Uterus (tissue), 4 donors: ENCODE measurements around the gene GPR12. TPM values are rescaled to one million over a fixed set of nuclear protein-coding genes. Genes with fewer than 3 reads are reported as not detected.

Source experiments
- DNase-seq, 2 donors: peaks; one replicate each; pipeline ENCODE4 v3.0.0-alpha.2; 2019 to 2020
- H3K27ac ChIP-seq, 2 donors: fragments of 200-600 bp; sonication (generic); 1 replicate in 1 of 2; 2 replicates in 1 of 2; pipeline ENCODE4 v1.5.1; 2016 to 2018
- H3K27me3 ChIP-seq, 2 donors: fragments of 200-600 bp; sonication (generic); one replicate each; pipeline ENCODE4 v1.5.1; 2018 to 2019; ENCODE audit warnings: control low read depth in 1 of 2
- H3K36me3 ChIP-seq, 2 donors: fragments of 200-600 bp; sonication (generic); one replicate each; pipeline ENCODE4 v1.5.1; 2019; ENCODE audit warnings: control low read depth in 1 of 2
- H3K4me1 ChIP-seq, 2 donors: fragments of 200-600 bp; sonication (generic); one replicate each; pipeline ENCODE4 v1.5.1; 2018 to 2019; ENCODE audit warnings: control low read depth in 1 of 2
- H3K4me3 ChIP-seq, 2 donors: fragments of 200-600 bp; sonication (generic); 1 replicate in 1 of 2; 2 replicates in 1 of 2; pipeline ENCODE4 v1.5.1; 2018 to 2019; ENCODE audit warnings: mild to moderate bottlenecking in 1 of 2
- H3K9me3 ChIP-seq, 2 donors: fragments of 200-600 bp; sonication (generic); one replicate each; pipeline ENCODE4 v1.5.1; 2019; ENCODE audit warnings: control low read depth in 1 of 2
- POLR2A ChIP-seq, 2 donors: fragments of 450-650 bp; IDR thresholded peaks; one replicate each; pipeline ENCODE4 v1.6.1; 2016; ENCODE audit warnings: antibody characterized with exemption in 2 of 2, mild to moderate bottlenecking in 1 of 2, moderate library complexity in 1 of 2
- intact Hi-C: fragments of 100-400 bp; cut with DNase I; formaldehyde crosslinking; loops from one replicate; pipeline ENCODE4 v1.15.1; 2023; ENCODE audit warnings: low total_unique reads
- total RNA-seq, 4 donors: library from RNA; depleted of rRNA in 3 of 4; stranded (reverse); fragments of >200 nt in 3 of 4; gene quantifications; one replicate each; pipeline versions ENCODE4 v1.1.0 to v1.2.4, GENCODE V29; 2014 to 2023
- TF ChIP-seq, protein P1 (sequence below), 4 experiments: fragments of 200-600 bp in 2 of 4; fragments of 450-650 bp in 2 of 4; sonication (generic) in 2 of 4; IDR thresholded peaks; one replicate each; pipeline ENCODE4 v1.5.1; 2016 to 2019; ENCODE audit warnings: antibody characterized with exemption in 4 of 4, mild to moderate bottlenecking in 2 of 4, moderate library complexity in 1 of 4
- donor health status: DM: yes; HTN: yes; CAD: no.

GPR12 gene
- total RNA-seq, 4 donors from 2014 or later = not detected

DNA sequence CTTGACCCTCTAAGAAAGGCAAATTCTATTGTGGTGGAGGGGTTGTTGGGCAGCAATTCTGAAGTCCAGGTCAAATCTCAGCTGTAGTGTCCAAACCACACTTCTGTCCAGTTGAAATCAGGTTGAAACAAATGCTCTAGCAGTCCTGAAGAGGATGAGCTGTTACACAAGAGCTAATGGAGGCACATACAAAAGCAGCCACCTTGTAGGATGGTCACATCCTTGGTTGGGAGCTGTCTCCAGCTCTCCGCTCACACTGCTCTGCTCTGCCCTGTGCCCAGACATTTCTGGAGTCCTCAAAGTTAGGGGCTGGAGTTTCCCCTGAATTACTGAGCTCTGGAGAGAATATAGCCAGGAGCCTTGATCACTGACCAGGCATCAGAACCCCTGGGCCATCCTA lies 47.2 kb downstream of the GPR12 start:
- Histone ChIP-seq H3K9me3 (no peaks in the 10 kb centered on the region), H3K4me3 (no peak overlapping the region), H3K27ac (no peak overlapping the region), H3K27me3 (no peaks in the 10 kb centered on the region), H3K36me3 (no peaks in the 10 kb centered on the region), H3K4me1 (no peaks in the 10 kb centered on the region)
- intact Hi-C loops = no loop called here
- no peak for DNase-seq
- no peak for TF ChIP-seq POLR2A (IDR thresholded peaks at IDR 0.05)
- TF ChIP-seq, protein P1, sequence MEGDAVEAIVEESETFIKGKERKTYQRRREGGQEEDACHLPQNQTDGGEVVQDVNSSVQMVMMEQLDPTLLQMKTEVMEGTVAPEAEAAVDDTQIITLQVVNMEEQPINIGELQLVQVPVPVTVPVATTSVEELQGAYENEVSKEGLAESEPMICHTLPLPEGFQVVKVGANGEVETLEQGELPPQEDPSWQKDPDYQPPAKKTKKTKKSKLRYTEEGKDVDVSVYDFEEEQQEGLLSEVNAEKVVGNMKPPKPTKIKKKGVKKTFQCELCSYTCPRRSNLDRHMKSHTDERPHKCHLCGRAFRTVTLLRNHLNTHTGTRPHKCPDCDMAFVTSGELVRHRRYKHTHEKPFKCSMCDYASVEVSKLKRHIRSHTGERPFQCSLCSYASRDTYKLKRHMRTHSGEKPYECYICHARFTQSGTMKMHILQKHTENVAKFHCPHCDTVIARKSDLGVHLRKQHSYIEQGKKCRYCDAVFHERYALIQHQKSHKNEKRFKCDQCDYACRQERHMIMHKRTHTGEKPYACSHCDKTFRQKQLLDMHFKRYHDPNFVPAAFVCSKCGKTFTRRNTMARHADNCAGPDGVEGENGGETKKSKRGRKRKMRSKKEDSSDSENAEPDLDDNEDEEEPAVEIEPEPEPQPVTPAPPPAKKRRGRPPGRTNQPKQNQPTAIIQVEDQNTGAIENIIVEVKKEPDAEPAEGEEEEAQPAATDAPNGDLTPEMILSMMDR (IDR thresholded peaks at IDR 0.05) = no peak

DNA sequence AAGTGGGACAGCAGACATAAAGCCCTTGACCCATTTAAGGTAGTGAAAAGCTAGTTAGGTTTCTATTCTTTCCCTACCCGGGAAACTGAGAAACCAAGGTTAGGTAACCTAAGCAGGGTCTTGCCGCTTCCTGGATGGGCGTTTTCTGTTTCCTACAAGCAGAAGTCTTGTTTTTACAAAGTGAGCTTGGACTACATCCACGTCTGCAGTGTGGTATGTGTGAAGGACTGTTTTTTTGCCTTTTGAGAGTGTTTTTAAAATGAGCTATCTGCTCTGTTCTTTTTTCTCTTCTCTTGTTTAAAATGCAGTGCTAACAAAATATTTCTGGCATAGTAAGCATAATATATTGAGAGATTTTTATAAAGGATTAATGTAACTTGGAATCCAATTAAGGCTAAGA lies 49.4 kb downstream of the GPR12 start:
- H3K36me3 ChIP-seq = no peaks in the 10 kb centered on the region
- H3K9me3 ChIP-seq = no peaks in the 10 kb centered on the region
- TF ChIP-seq, protein P1 (IDR thresholded peaks at IDR 0.05) = no peak
- TF ChIP-seq POLR2A (IDR thresholded peaks at IDR 0.05) = no peak
- no peaks in the 10 kb centered on the region for H3K27me3 ChIP-seq
- H3K4me3 ChIP-seq = no peak overlapping the region
- no peak for DNase-seq
- intact Hi-C loops = no loop called here
- no peak overlapping the region for H3K27ac ChIP-seq
- no peaks in the 10 kb centered on the region for H3K4me1 ChIP-seq

DNA sequence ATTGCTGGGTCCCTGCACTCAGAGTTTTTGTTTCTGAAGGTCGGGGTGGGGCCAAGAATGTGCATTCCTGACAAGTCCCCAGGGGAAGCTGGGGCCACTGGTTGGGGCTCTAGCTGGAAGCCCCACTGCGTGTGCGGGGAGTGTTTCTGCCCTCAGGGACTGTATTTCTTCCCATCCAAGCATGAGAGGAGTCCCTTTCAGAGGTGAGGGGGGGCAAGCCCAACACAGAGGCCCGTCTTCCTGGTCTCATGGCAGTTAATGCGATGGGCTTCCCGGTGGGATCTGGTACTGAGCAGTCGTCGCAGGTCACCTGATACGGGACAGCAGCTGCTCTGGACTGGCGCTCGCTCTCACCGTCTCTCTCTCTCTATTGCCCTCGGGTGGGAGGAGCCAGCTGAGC lies 50.4 kb downstream of the GPR12 start:
- TF ChIP-seq, protein P1 (IDR thresholded peaks at IDR 0.05) = no peak
- TF ChIP-seq POLR2A (IDR thresholded peaks at IDR 0.05) = no peak
- H3K27me3 ChIP-seq = no peaks in the 10 kb centered on the region
- H3K4me3 ChIP-seq = no peak overlapping the region
- no peak overlapping the region for H3K27ac ChIP-seq
- DNase-seq = no peak
- intact Hi-C loops = no loop called here
- no peaks in the 10 kb centered on the region for H3K9me3 ChIP-seq
- H3K36me3 ChIP-seq = no peaks in the 10 kb centered on the region
- no peaks in the 10 kb centered on the region for H3K4me1 ChIP-seq

DNA sequence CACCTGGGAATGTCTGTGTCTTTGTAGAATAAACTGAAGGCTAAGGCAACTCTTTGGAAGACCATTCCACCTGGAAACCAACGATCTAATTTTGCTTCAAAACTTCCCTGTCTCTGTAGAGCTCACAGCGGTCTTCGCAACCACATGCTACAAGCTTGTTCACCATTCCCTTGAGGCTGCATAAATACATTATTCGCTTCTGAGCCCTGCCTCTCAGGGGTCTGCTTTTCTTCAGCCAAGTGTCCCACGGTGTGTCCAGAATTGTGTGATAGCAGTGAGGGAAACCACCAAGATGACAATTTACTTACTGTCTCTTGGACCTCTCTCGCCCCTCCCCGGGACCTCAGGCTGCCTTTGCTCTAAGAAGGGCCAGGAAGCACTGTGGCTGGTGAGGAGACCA lies 51.1 kb downstream of the GPR12 start:
- Histone ChIP-seq H3K4me3 (no peak overlapping the region), H3K9me3 (no peaks in the 10 kb centered on the region), H3K27ac (no peak overlapping the region), H3K27me3 (no peaks in the 10 kb centered on the region), H3K4me1 (no peaks in the 10 kb centered on the region), H3K36me3 (no peaks in the 10 kb centered on the region)
- no peak for TF ChIP-seq POLR2A (IDR thresholded peaks at IDR 0.05)
- TF ChIP-seq, protein P1 (IDR thresholded peaks at IDR 0.05) = no peak
- intact Hi-C loops = no loop called here
- DNase-seq = no peak

DNA sequence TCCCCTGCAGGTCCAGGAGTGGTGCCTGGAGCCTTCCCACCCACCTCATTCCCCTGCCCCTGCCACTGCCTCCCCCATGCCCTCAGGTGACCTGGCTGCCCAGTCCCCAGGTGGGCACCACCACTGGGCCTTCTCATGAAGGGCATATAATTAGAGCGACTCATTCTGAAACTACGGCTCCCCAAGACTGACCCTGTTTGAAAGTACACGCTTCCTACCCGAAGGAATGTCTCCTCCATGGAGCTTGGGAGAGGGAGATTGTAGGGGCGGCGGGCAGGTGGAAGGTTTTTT lies 52.6 kb downstream of the GPR12 start:
- intact Hi-C loops = no loop called here
- TF ChIP-seq POLR2A (IDR thresholded peaks at IDR 0.05) = no peak
- TF ChIP-seq, protein P1 (IDR thresholded peaks at IDR 0.05) = no peak

More for the DNA sequence above, 52.6 kb downstream of the GPR12 start:
- H3K4me1 ChIP-seq = no peaks in the 10 kb centered on the region
- H3K4me3 ChIP-seq = no peak overlapping the region
- DNase-seq = no peak
- no peaks in the 10 kb centered on the region for H3K36me3 ChIP-seq
- H3K9me3 ChIP-seq = no peaks in the 10 kb centered on the region
- no peaks in the 10 kb centered on the region for H3K27me3 ChIP-seq
- H3K27ac ChIP-seq = no peak overlapping the region
